Ovary (tissue), 3 donors: ENCODE data around the gene ASB1.

ENCODE experiments used
- CTCF ChIP-seq, 3 donors: fragments of 450-650 bp in 2 of 3; fragments of 200-600 bp in 1 of 3; IDR thresholded peaks; one replicate each; pipeline versions ENCODE4 v1.5.1 to v1.8.0; 2016 to 2022; ENCODE audit warnings: antibody characterized with exemption in 3 of 3, mild to moderate bottlenecking in 1 of 3
- EP300 ChIP-seq: sonication (generic); formaldehyde crosslinking; IDR thresholded peaks from one replicate; pipeline ENCODE4 v1.6.1; 2017; ENCODE audit warnings: antibody characterized with exemption
- donor health status: DM: no; HTN: no; CAD: no.

GRCh38 chr2:238473523-238473922, 46.8 kb downstream of the ASB1 start:
- no peak for TF ChIP-seq EP300
- no peak for TF ChIP-seq CTCF (IDR thresholded peaks at IDR 0.05)
